DOHH2 (cell line): ENCODE data around the gene LRP1-AS.

ENCODE experiments used
- H3F3A ChIP-seq: fragments of 200-600 bp; sonication (generic), shearing (Covaris generic); 2 replicates; pipeline ENCODE4 v1.6.0; 2016; ENCODE audit warnings: antibody characterized with exemption, mild to moderate bottlenecking; ENCODE audit not compliant: control insufficient read depth, insufficient read depth
- H3K27ac ChIP-seq: fragments of 200-600 bp; sonication (generic); 2 replicates; pipeline ENCODE4 v1.5.1; 2014; ENCODE audit warnings: low read depth, mild to moderate bottlenecking, low read length, moderate library complexity
- H3K27me3 ChIP-seq: fragments of 200-600 bp; sonication (generic); 2 replicates; pipeline ENCODE4 v1.6.1; 2014; ENCODE audit warnings: mild to moderate bottlenecking, low read length, mixed read lengths; ENCODE audit not compliant: control insufficient read depth
- H3K36me3 ChIP-seq: fragments of 200-600 bp; sonication (generic); 2 replicates; pipeline ENCODE4 v1.6.1; 2014; ENCODE audit warnings: mild to moderate bottlenecking, low read length, moderate library complexity, mixed read lengths; ENCODE audit not compliant: control insufficient read depth
- H3K4me1 ChIP-seq: fragments of 200-600 bp; sonication (generic); 2 replicates; pipeline ENCODE4 v1.6.1; 2014; ENCODE audit warnings: mild to moderate bottlenecking, low read length, mixed read lengths; ENCODE audit not compliant: control insufficient read depth
- H3K4me2 ChIP-seq: fragments of 200-600 bp; sonication (generic); 2 replicates; pipeline ENCODE4 v1.6.0; 2014; ENCODE audit warnings: mild to moderate bottlenecking, low read length, moderate library complexity
- H3K4me3 ChIP-seq: fragments of 200-600 bp; sonication (generic); 2 replicates; pipeline ENCODE4 v1.5.1; 2014; ENCODE audit warnings: mild to moderate bottlenecking, low read length, mixed read lengths
- H3K79me2 ChIP-seq: fragments of 200-600 bp; sonication (generic); 2 replicates; pipeline ENCODE4 v1.6.1; 2014; ENCODE audit warnings: mild to moderate bottlenecking, low read length, mixed read lengths; ENCODE audit not compliant: control insufficient read depth
- H3K9me2 ChIP-seq: fragments of 200-600 bp; sonication (generic); replicated peaks from 2 replicates; pipeline ENCODE4 v1.6.1; 2014; ENCODE audit warnings: mild to moderate bottlenecking, low read length, mixed read lengths; ENCODE audit not compliant: control insufficient read depth
- H3K9me3 ChIP-seq: fragments of 200-600 bp; sonication (generic); 2 replicates; pipeline ENCODE4 v1.6.1; 2014; ENCODE audit warnings: antibody characterized with exemption, low read length, mixed read lengths; ENCODE audit not compliant: control insufficient read depth, insufficient read depth
- H4K20me1 ChIP-seq: fragments of 200-600 bp; sonication (generic); 2 replicates; pipeline ENCODE4 v1.6.0; 2014; ENCODE audit warnings: low read depth, mild to moderate bottlenecking, antibody characterized with exemption, low read length, moderate library complexity; ENCODE audit not compliant: control insufficient read depth, insufficient read depth
- CTCF ChIP-seq: fragments of 200-600 bp; sonication (generic); IDR thresholded peaks from one replicate; pipeline ENCODE4 v1.5.1; 2014; ENCODE audit warnings: antibody characterized with exemption, mild to moderate bottlenecking, low read depth, low read length; ENCODE audit not compliant: poor library complexity, severe bottlenecking
- EZH2phosphoT487 ChIP-seq: fragments of 200-600 bp; sonication (generic); IDR thresholded peaks from 2 replicates; pipeline ENCODE4 v1.6.1; 2017; ENCODE audit warnings: borderline replicate concordance, mild to moderate bottlenecking, antibody characterized with exemption, low read length, moderate library complexity, mixed read lengths

LRP1-AS gene

GRCh38 chr12:57139796-57140649, 7.4 kb downstream of the LRP1-AS start:
- TF ChIP-seq CTCF: no peak
- H3K4me3 ChIP-seq: no peak overlapping the region
- no peaks in the 10 kb centered on the region for H3K9me2 ChIP-seq
- no peaks in the 10 kb centered on the region for H3K9me3 ChIP-seq
- no peaks in the 10 kb centered on the region for H3F3A ChIP-seq
- H3K4me2 ChIP-seq: no peak overlapping the region
- no peaks in the 10 kb centered on the region for H3K4me1 ChIP-seq
- no peak overlapping the region for H3K27ac ChIP-seq
- no peaks in the 10 kb centered on the region for H3K79me2 ChIP-seq
- peaks cover 2% of the 10 kb centered on the region; the same call in 1 of the 2 replicates for H3K27me3 ChIP-seq
- H3K36me3 ChIP-seq: no peaks in the 10 kb centered on the region
- no peaks in the 10 kb centered on the region for H4K20me1 ChIP-seq

- Histone ChIP-seq H3K4me1 (no peaks in the 10 kb centered on the region), H3K27ac (no peak overlapping the region), H3K79me2 (no peaks in the 10 kb centered on the region), H3K27me3 (peaks cover 3% of the 10 kb centered on the region; the same call in 1 of the 2 replicates), H4K20me1 (no peaks in the 10 kb centered on the region), H3F3A (no peaks in the 10 kb centered on the region), H3K36me3 (no peaks in the 10 kb centered on the region), H3K4me3 (no peak overlapping the region), H3K4me2 (no peak overlapping the region), H3K9me2 (no peaks in the 10 kb centered on the region), H3K9me3 (no peaks in the 10 kb centered on the region)
- no peak for TF ChIP-seq CTCF
- TF ChIP-seq EZH2phosphoT487: no peak
These were observed 8.7 kb downstream of the LRP1-AS start for GRCh38 chr12:57138526-57139272.

- Histone ChIP-seq H3K9me2 (no peaks in the 10 kb centered on the region), H3K79me2 (no peaks in the 10 kb centered on the region), H3K27me3 (peaks cover 31% of the 10 kb centered on the region), H3K36me3 (no peaks in the 10 kb centered on the region), H3K4me1 (no peaks in the 10 kb centered on the region), H3K27ac (no peak overlapping the region), H3K4me3 (no peak overlapping the region), H3K9me3 (no peaks in the 10 kb centered on the region), H3K4me2 (no peak overlapping the region), H4K20me1 (no peaks in the 10 kb centered on the region), H3F3A (peaks cover 3% of the 10 kb centered on the region; the same call in 1 of the 2 replicates)
- no peak for TF ChIP-seq CTCF
- no peak for TF ChIP-seq EZH2phosphoT487
These were observed 11.7 kb downstream of the LRP1-AS start for GRCh38 chr12:57135527-57136326.
